ENCODE results near the gene NUMBL.

Gene NUMBL

GRCh38 chr19:40623403-40624251 lies 66.8 kb downstream of the NUMBL start:
- H3K4me1 ChIP-seq (ENCODE audit: control insufficient read depth in 1 of 2, insufficient read depth in 2 of 2, low read length in 2 of 2) = no peaks in the 10 kb centered on the region
- H3K4me3 ChIP-seq (ENCODE audit: low read depth in 1 of 2, low read length in 2 of 2) = no peak overlapping the region
- H3K27me3 ChIP-seq (ENCODE audit: control insufficient read depth in 1 of 2, insufficient read depth in 2 of 2, low read length in 2 of 2) = no peaks in the 10 kb centered on the region
- no peak overlapping the region for H3K9ac ChIP-seq (ENCODE audit: low read depth in 1 of 2, low read length in 2 of 2)
- no peak overlapping the region for H3K27ac ChIP-seq (ENCODE audit: low read depth, low read length)
- peaks cover 26 to 69% of the 10 kb centered on the region in 2 donors for H3K36me3 ChIP-seq (ENCODE audit: control insufficient read depth in 1 of 2, insufficient read depth in 2 of 2, low read length in 2 of 2)
- no peaks in the 10 kb centered on the region for H3K9me3 ChIP-seq (ENCODE audit: control insufficient read depth in 1 of 2, low read length in 2 of 2)

GRCh38 chr19:40622773-40623075 lies 67.7 kb downstream of the NUMBL start:
- Histone ChIP-seq H3K27ac (ENCODE audit: low read depth, low read length) (no peak overlapping the region), H3K27me3 (ENCODE audit: control insufficient read depth in 1 of 2, insufficient read depth in 2 of 2, low read length in 2 of 2) (no peaks in the 10 kb centered on the region), H3K4me3 (ENCODE audit: low read depth in 1 of 2, low read length in 2 of 2) (no peak overlapping the region), H3K36me3 (ENCODE audit: control insufficient read depth in 1 of 2, insufficient read depth in 2 of 2, low read length in 2 of 2) (peaks cover 26 to 63% of the 10 kb centered on the region in 2 donors), H3K4me1 (ENCODE audit: control insufficient read depth in 1 of 2, insufficient read depth in 2 of 2, low read length in 2 of 2) (no peaks in the 10 kb centered on the region), H3K9ac (ENCODE audit: low read depth in 1 of 2, low read length in 2 of 2) (no peak overlapping the region), H3K9me3 (ENCODE audit: control insufficient read depth in 1 of 2, low read length in 2 of 2) (no peaks in the 10 kb centered on the region)

- Histone ChIP-seq H3K27ac (ENCODE audit: low read depth, low read length) (no peak overlapping the region), H3K27me3 (ENCODE audit: control insufficient read depth in 1 of 2, insufficient read depth in 2 of 2, low read length in 2 of 2) (no peaks in the 10 kb centered on the region), H3K4me3 (ENCODE audit: low read depth in 1 of 2, low read length in 2 of 2) (no peak overlapping the region), H3K4me1 (ENCODE audit: control insufficient read depth in 1 of 2, insufficient read depth in 2 of 2, low read length in 2 of 2) (no peaks in the 10 kb centered on the region), H3K9me3 (ENCODE audit: control insufficient read depth in 1 of 2, low read length in 2 of 2) (no peaks in the 10 kb centered on the region), H3K9ac (ENCODE audit: low read depth in 1 of 2, low read length in 2 of 2) (no peak overlapping the region), H3K36me3 (ENCODE audit: control insufficient read depth in 1 of 2, insufficient read depth in 2 of 2, low read length in 2 of 2) (peaks cover 26 to 59% of the 10 kb centered on the region in 2 donors)
Observed at GRCh38 chr19:40621966-40622772, 68.3 kb downstream of the NUMBL start.

GRCh38 chr19:40621283-40621682 lies 69.2 kb downstream of the NUMBL start:
- Histone ChIP-seq H3K4me3 (ENCODE audit: low read depth in 1 of 2, low read length in 2 of 2) (no peak overlapping the region), H3K4me1 (ENCODE audit: control insufficient read depth in 1 of 2, insufficient read depth in 2 of 2, low read length in 2 of 2) (no peaks in the 10 kb centered on the region), H3K27me3 (ENCODE audit: control insufficient read depth in 1 of 2, insufficient read depth in 2 of 2, low read length in 2 of 2) (no peaks in the 10 kb centered on the region), H3K9ac (ENCODE audit: low read depth in 1 of 2, low read length in 2 of 2) (no peak overlapping the region), H3K9me3 (ENCODE audit: control insufficient read depth in 1 of 2, low read length in 2 of 2) (no peaks in the 10 kb centered on the region), H3K27ac (ENCODE audit: low read depth, low read length) (no peak overlapping the region), H3K36me3 (ENCODE audit: control insufficient read depth in 1 of 2, insufficient read depth in 2 of 2, low read length in 2 of 2) (peaks cover 29 to 60% of the 10 kb centered on the region in 2 donors)

GRCh38 chr19:40620161-40620485 lies 70.3 kb downstream of the NUMBL start:
- H3K4me1 ChIP-seq (ENCODE audit: control insufficient read depth in 1 of 2, insufficient read depth in 2 of 2, low read length in 2 of 2) = peaks cover 6 to 8% of the 10 kb centered on the region in 2 donors
- H3K27me3 ChIP-seq (ENCODE audit: control insufficient read depth in 1 of 2, insufficient read depth in 2 of 2, low read length in 2 of 2) = no peaks in the 10 kb centered on the region
- no peak overlapping the region for H3K9ac ChIP-seq (ENCODE audit: low read depth in 1 of 2, low read length in 2 of 2)
- H3K4me3 ChIP-seq (ENCODE audit: low read depth in 1 of 2, low read length in 2 of 2) = no peak overlapping the region
- peaks cover 25 to 49% of the 10 kb centered on the region in 2 donors for H3K36me3 ChIP-seq (ENCODE audit: control insufficient read depth in 1 of 2, insufficient read depth in 2 of 2, low read length in 2 of 2)
- H3K9me3 ChIP-seq (ENCODE audit: control insufficient read depth in 1 of 2, low read length in 2 of 2) = no peaks in the 10 kb centered on the region
- H3K27ac ChIP-seq (ENCODE audit: low read depth, low read length) = no peak overlapping the region

GRCh38 chr19:40619333-40620160 lies 70.9 kb downstream of the NUMBL start:
- Histone ChIP-seq H3K27ac (ENCODE audit: low read depth, low read length) (no peak overlapping the region), H3K4me3 (ENCODE audit: low read depth in 1 of 2, low read length in 2 of 2) (no peak overlapping the region), H3K9me3 (ENCODE audit: control insufficient read depth in 1 of 2, low read length in 2 of 2) (no peaks in the 10 kb centered on the region), H3K9ac (ENCODE audit: low read depth in 1 of 2, low read length in 2 of 2) (no peak overlapping the region), H3K27me3 (ENCODE audit: control insufficient read depth in 1 of 2, insufficient read depth in 2 of 2, low read length in 2 of 2) (no peaks in the 10 kb centered on the region), H3K4me1 (ENCODE audit: control insufficient read depth in 1 of 2, insufficient read depth in 2 of 2, low read length in 2 of 2) (peaks cover 7 to 14% of the 10 kb centered on the region in 2 donors), H3K36me3 (ENCODE audit: control insufficient read depth in 1 of 2, insufficient read depth in 2 of 2, low read length in 2 of 2) (peaks cover 25 to 49% of the 10 kb centered on the region in 2 donors)

GRCh38 chr19:40617961-40618360 lies 72.5 kb downstream of the NUMBL start:
- H3K9ac ChIP-seq (ENCODE audit: low read depth in 1 of 2, low read length in 2 of 2) = no peak overlapping the region
- H3K36me3 ChIP-seq (ENCODE audit: control insufficient read depth in 1 of 2, insufficient read depth in 2 of 2, low read length in 2 of 2) = peaks cover 21 to 36% of the 10 kb centered on the region in 2 donors
- H3K9me3 ChIP-seq (ENCODE audit: control insufficient read depth in 1 of 2, low read length in 2 of 2) = no peaks in the 10 kb centered on the region
- peaks cover 11 to 16% of the 10 kb centered on the region in 2 donors for H3K4me1 ChIP-seq (ENCODE audit: control insufficient read depth in 1 of 2, insufficient read depth in 2 of 2, low read length in 2 of 2)
- no peak overlapping the region for H3K4me3 ChIP-seq (ENCODE audit: low read depth in 1 of 2, low read length in 2 of 2)
- H3K27me3 ChIP-seq (ENCODE audit: control insufficient read depth in 1 of 2, insufficient read depth in 2 of 2, low read length in 2 of 2) = no peaks in the 10 kb centered on the region
- H3K27ac ChIP-seq (ENCODE audit: low read depth, low read length) = no peak overlapping the region

- peaks cover 11 to 16% of the 10 kb centered on the region in 2 donors for H3K4me1 ChIP-seq (ENCODE audit: control insufficient read depth in 1 of 2, insufficient read depth in 2 of 2, low read length in 2 of 2)
Observed at GRCh38 chr19:40616941-40617340, 73.5 kb downstream of the NUMBL start.

GRCh38 chr19:40616178-40616577 lies 74.3 kb downstream of the NUMBL start:
- H3K4me3 ChIP-seq (ENCODE audit: low read depth in 1 of 2, low read length in 2 of 2) = no peak overlapping the region
- no peak overlapping the region for H3K9ac ChIP-seq (ENCODE audit: low read depth in 1 of 2, low read length in 2 of 2)
- peaks cover 17 to 20% of the 10 kb centered on the region in 2 donors for H3K36me3 ChIP-seq (ENCODE audit: control insufficient read depth in 1 of 2, insufficient read depth in 2 of 2, low read length in 2 of 2)
- no peaks in the 10 kb centered on the region for H3K9me3 ChIP-seq (ENCODE audit: control insufficient read depth in 1 of 2, low read length in 2 of 2)
- peaks cover 11 to 16% of the 10 kb centered on the region in 2 donors for H3K4me1 ChIP-seq (ENCODE audit: control insufficient read depth in 1 of 2, insufficient read depth in 2 of 2, low read length in 2 of 2)
- H3K27ac ChIP-seq (ENCODE audit: low read depth, low read length) = no peak overlapping the region
- H3K27me3 ChIP-seq (ENCODE audit: control insufficient read depth in 1 of 2, insufficient read depth in 2 of 2, low read length in 2 of 2) = no peaks in the 10 kb centered on the region

More at GRCh38 chr19:40616941-40617340, 73.5 kb downstream of the NUMBL start:
- H3K27me3 ChIP-seq (ENCODE audit: control insufficient read depth in 1 of 2, insufficient read depth in 2 of 2, low read length in 2 of 2) = no peaks in the 10 kb centered on the region
- no peak overlapping the region for H3K27ac ChIP-seq (ENCODE audit: low read depth, low read length)
- peaks cover 21 to 26% of the 10 kb centered on the region in 2 donors for H3K36me3 ChIP-seq (ENCODE audit: control insufficient read depth in 1 of 2, insufficient read depth in 2 of 2, low read length in 2 of 2)
- no peak overlapping the region for H3K4me3 ChIP-seq (ENCODE audit: low read depth in 1 of 2, low read length in 2 of 2)
- no peak overlapping the region for H3K9ac ChIP-seq (ENCODE audit: low read depth in 1 of 2, low read length in 2 of 2)
- H3K9me3 ChIP-seq (ENCODE audit: control insufficient read depth in 1 of 2, low read length in 2 of 2) = no peaks in the 10 kb centered on the region
